Transverse colon (tissue), 4 donors: ENCODE data around the gene BRSK2.

Source experiments
- CTCF ChIP-seq, 5 experiments: fragments of 200-600 bp in 3 of 5; fragments of 450-650 bp in 2 of 5; sonication (generic) in 3 of 5; IDR thresholded peaks; 1 replicate in 2 of 5; 2 replicates in 3 of 5; pipeline ENCODE4 v1.5.1; 2016 to 2017; ENCODE audit warnings: antibody characterized with exemption in 5 of 5, inconsistent platforms in 3 of 5, mild to moderate bottlenecking in 2 of 5, moderate library complexity in 1 of 5
- POLR2A ChIP-seq: fragments of 450-650 bp; IDR thresholded peaks from one replicate; pipeline ENCODE4 v1.6.1; 2016; ENCODE audit warnings: antibody characterized with exemption, mild to moderate bottlenecking, moderate library complexity
- POLR2AphosphoS5 ChIP-seq, 3 donors: sonication (generic); formaldehyde crosslinking; IDR thresholded peaks; one replicate each; pipeline ENCODE4 v1.6.1; 2016; ENCODE audit warnings: antibody characterized with exemption in 3 of 3

DNA sequence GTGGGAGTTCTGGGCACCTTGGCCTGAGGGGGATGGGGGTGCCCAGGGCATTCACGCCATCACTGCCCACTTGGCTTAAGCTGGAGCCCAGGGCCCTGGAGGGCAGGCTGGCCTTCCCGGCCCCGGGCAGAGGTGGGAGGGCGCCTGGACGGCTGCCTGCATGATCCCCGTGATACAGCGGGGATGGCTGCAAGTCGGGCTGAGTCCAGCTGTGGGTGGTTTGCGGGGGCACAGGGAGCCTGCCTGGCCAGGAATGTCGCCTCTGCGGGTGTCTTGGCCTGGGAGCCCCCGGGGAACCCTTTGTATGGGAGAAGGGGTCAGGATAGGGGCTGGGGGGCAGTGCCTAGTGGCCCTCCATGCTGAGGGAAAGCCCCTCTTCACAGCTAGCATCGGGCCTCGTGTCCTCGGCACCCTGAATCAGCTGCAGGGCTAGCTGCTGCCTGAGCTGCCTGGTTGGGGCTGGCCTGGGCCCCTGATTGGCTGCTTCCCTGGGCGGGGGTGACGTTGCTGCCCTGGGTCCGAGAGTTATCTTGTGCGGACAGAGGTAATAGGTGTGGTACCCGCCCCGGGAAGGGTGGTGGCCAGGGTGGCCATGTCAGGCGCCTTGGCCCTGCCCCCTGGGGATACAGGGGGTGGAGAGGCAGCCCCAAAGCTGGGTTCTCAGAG is 8.3 kb downstream of the BRSK2 start:
- no peak for TF ChIP-seq CTCF (IDR thresholded peaks at IDR 0.05)
- TF ChIP-seq POLR2AphosphoS5 (IDR thresholded peaks at IDR 0.05), result no peak
- no peak for TF ChIP-seq POLR2A
